ENCODE data around the gene SLC30A2. TPM values are rescaled to one million over a fixed set of nuclear protein-coding genes. Genes with fewer than 3 reads are reported as not detected.
"Not testable (repeated sequence)": the region's sequence is repeated elsewhere in the genome, so short reads cannot be mapped to it uniquely, and the experiment has no call there.

The SLC30A2 gene
- total RNA-seq: not detected

- Mint-ChIP-seq H3K27me3 (ENCODE audit: low read depth) (peaks cover 67% of the 10 kb centered on the region), H3K9me3 (ENCODE audit: insufficient read depth) (no peaks in the 10 kb centered on the region)
- CTCF ChIA-PET: interaction anchor here (1.9 kb wide), 1 partner anchor 9 kb away, joined by 9 read pairs; no protein-coding TSS in a partner anchor
Observed at GRCh38 chr1:26045722-26046245, at the start of gene SLC30A2. Gene SLC30A2 (minus strand): TSS chr1:26046118. CDS start chr1:26045896, 222 bp downstream.

GRCh38 chr1:26094677-26095383 is 48.9 kb upstream of the SLC30A2 start:
- Mint-ChIP-seq H3K9me3 (ENCODE audit: insufficient read depth) (no peaks in the 10 kb centered on the region), H3K4me1 (ENCODE audit: low read depth) (peaks cover 5% of the 10 kb centered on the region), H3K27ac (no peak overlapping the region), H3K4me3 (no peak overlapping the region), H3K27me3 (ENCODE audit: low read depth) (peaks cover 29% of the 10 kb centered on the region), H3K36me3 (ENCODE audit: low read depth) (no peaks in the 10 kb centered on the region)
- ATAC-seq: no peak
- DNase-seq: no peak
- ChIA-PET POLR2A (no interaction called here), CTCF (no interaction called here)

More at GRCh38 chr1:26045722-26046245, at the start of gene SLC30A2:
- DNase-seq (no peak), ATAC-seq (no peak)
- H3K4me3 Mint-ChIP-seq: no peak within 1 kb of the TSS
- H3K4me1 Mint-ChIP-seq (ENCODE audit: low read depth): peaks cover 9% of the 10 kb centered on the region
- H3K27ac Mint-ChIP-seq: no peak within 1 kb of the TSS
- POLR2A ChIA-PET: no interaction called here
- H3K36me3 Mint-ChIP-seq (ENCODE audit: low read depth): no peaks in the 10 kb centered on the region

GRCh38 chr1:26094076-26094669 is 48.3 kb upstream of the SLC30A2 start:
- ChIA-PET CTCF (no interaction called here), POLR2A (no interaction called here)
- ATAC-seq (no peak), DNase-seq (no peak)
- no peak overlapping the region for H3K27ac Mint-ChIP-seq
- no peak overlapping the region for H3K4me3 Mint-ChIP-seq
- H3K4me1 Mint-ChIP-seq (ENCODE audit: low read depth): peaks cover 5% of the 10 kb centered on the region
- peaks cover 32% of the 10 kb centered on the region for H3K27me3 Mint-ChIP-seq (ENCODE audit: low read depth)
- H3K9me3 Mint-ChIP-seq (ENCODE audit: insufficient read depth): no peaks in the 10 kb centered on the region
- H3K36me3 Mint-ChIP-seq (ENCODE audit: low read depth): no peaks in the 10 kb centered on the region

GRCh38 chr1:26093569-26093968 is 47.7 kb upstream of the SLC30A2 start:
- ATAC-seq; H3K4me1 Mint-ChIP-seq (ENCODE audit: low read depth); H3K27ac Mint-ChIP-seq; CTCF ChIA-PET; H3K36me3 Mint-ChIP-seq (ENCODE audit: low read depth); H3K9me3 Mint-ChIP-seq (ENCODE audit: insufficient read depth); POLR2A ChIA-PET; H3K4me3 Mint-ChIP-seq; DNase-seq: not testable (repeated sequence)
- H3K27me3 Mint-ChIP-seq (ENCODE audit: low read depth): peaks cover 32% of the 10 kb centered on the region

- ChIA-PET POLR2A (no interaction called here), CTCF (no interaction called here)
- no peaks in the 10 kb centered on the region for H3K4me1 Mint-ChIP-seq (ENCODE audit: low read depth)
Observed at GRCh38 chr1:26092422-26092821, 46.5 kb upstream of the SLC30A2 start.

GRCh38 chr1:26090893-26091292 is 45.0 kb upstream of the SLC30A2 start:
- ATAC-seq: no peak
- H3K4me3 Mint-ChIP-seq: no peak overlapping the region
- ChIA-PET CTCF (interaction anchor here (1.2 kb wide), 1 partner anchor 54 kb away, joined by 5 read pairs; no protein-coding TSS in a partner anchor), POLR2A (no interaction called here)
- H3K4me1 Mint-ChIP-seq (ENCODE audit: low read depth): no peaks in the 10 kb centered on the region
- no peak overlapping the region for H3K27ac Mint-ChIP-seq
- peaks cover 32% of the 10 kb centered on the region for H3K27me3 Mint-ChIP-seq (ENCODE audit: low read depth)
- H3K9me3 Mint-ChIP-seq (ENCODE audit: insufficient read depth): no peaks in the 10 kb centered on the region
- no peak for DNase-seq
- H3K36me3 Mint-ChIP-seq (ENCODE audit: low read depth): no peaks in the 10 kb centered on the region

More at GRCh38 chr1:26092422-26092821, 46.5 kb upstream of the SLC30A2 start:
- Mint-ChIP-seq H3K27ac (no peak overlapping the region), H3K4me3 (no peak overlapping the region), H3K9me3 (ENCODE audit: insufficient read depth) (no peaks in the 10 kb centered on the region), H3K27me3 (ENCODE audit: low read depth) (peaks cover 32% of the 10 kb centered on the region), H3K36me3 (ENCODE audit: low read depth) (no peaks in the 10 kb centered on the region)
- ATAC-seq: no peak
- no peak for DNase-seq

- ATAC-seq (no peak), DNase-seq (no peak)
- no peaks in the 10 kb centered on the region for H3K4me1 Mint-ChIP-seq (ENCODE audit: low read depth)
- no peaks in the 10 kb centered on the region for H3K36me3 Mint-ChIP-seq (ENCODE audit: low read depth)
- ChIA-PET CTCF (no interaction called here), POLR2A (no interaction called here)
- H3K9me3 Mint-ChIP-seq (ENCODE audit: insufficient read depth): no peaks in the 10 kb centered on the region
- no peak overlapping the region for H3K27ac Mint-ChIP-seq
- H3K27me3 Mint-ChIP-seq (ENCODE audit: low read depth): peaks cover 36% of the 10 kb centered on the region
- H3K4me3 Mint-ChIP-seq: no peak overlapping the region
Observed at GRCh38 chr1:26089125-26089524, 43.2 kb upstream of the SLC30A2 start.

- POLR2A ChIA-PET: no interaction called here
- Mint-ChIP-seq H3K4me3 (no peak overlapping the region), H3K27me3 (ENCODE audit: low read depth) (peaks cover 17% of the 10 kb centered on the region), H3K27ac (no peak overlapping the region), H3K36me3 (ENCODE audit: low read depth) (no peaks in the 10 kb centered on the region), H3K4me1 (ENCODE audit: low read depth) (no peaks in the 10 kb centered on the region), H3K9me3 (ENCODE audit: insufficient read depth) (no peaks in the 10 kb centered on the region)
- DNase-seq: no peak
- CTCF ChIA-PET: interaction anchor here (1.2 kb wide), 2 partner anchors 49 to 60 kb away, joined by 3 to 5 read pairs; no protein-coding TSS in a partner anchor
- no peak for ATAC-seq
Observed at GRCh38 chr1:26084844-26085243, 38.9 kb upstream of the SLC30A2 start.

- Mint-ChIP-seq H3K27me3 (ENCODE audit: low read depth) (peaks cover 15% of the 10 kb centered on the region), H3K4me1 (ENCODE audit: low read depth) (no peaks in the 10 kb centered on the region)
- no peak for DNase-seq
Observed at GRCh38 chr1:26084091-26084561, 38.2 kb upstream of the SLC30A2 start.

GRCh38 chr1:26083208-26083607 is 37.3 kb upstream of the SLC30A2 start:
- Mint-ChIP-seq H3K4me1 (ENCODE audit: low read depth) (no peaks in the 10 kb centered on the region), H3K4me3 (no peak overlapping the region), H3K27me3 (ENCODE audit: low read depth) (peaks cover 21% of the 10 kb centered on the region), H3K9me3 (ENCODE audit: insufficient read depth) (no peaks in the 10 kb centered on the region), H3K36me3 (ENCODE audit: low read depth) (no peaks in the 10 kb centered on the region), H3K27ac (no peak overlapping the region)
- no peak for DNase-seq
- POLR2A ChIA-PET: interaction anchor here (0.7 kb wide), 1 partner anchor 48 kb away, joined by 4 read pairs; no protein-coding TSS in a partner anchor
- CTCF ChIA-PET: interaction anchor here (1.5 kb wide), 2 partner anchors 48 to 62 kb away, joined by 4 to 6 read pairs; no protein-coding TSS in a partner anchor
- ATAC-seq: no peak

More at GRCh38 chr1:26084091-26084561, 38.2 kb upstream of the SLC30A2 start:
- Mint-ChIP-seq H3K4me3 (no peak overlapping the region), H3K9me3 (ENCODE audit: insufficient read depth) (no peaks in the 10 kb centered on the region), H3K27ac (no peak overlapping the region), H3K36me3 (ENCODE audit: low read depth) (no peaks in the 10 kb centered on the region)
- no peak for ATAC-seq
- POLR2A ChIA-PET: no interaction called here
- CTCF ChIA-PET: interaction anchor here (1.2 to 1.5 kb wide), 2 partner anchors 48 to 61 kb away, joined by 3 to 6 read pairs; no protein-coding TSS in a partner anchor

- H3K4me1 Mint-ChIP-seq (ENCODE audit: low read depth): no peaks in the 10 kb centered on the region
- ATAC-seq: no peak
- no peak for DNase-seq
- no peaks in the 10 kb centered on the region for H3K9me3 Mint-ChIP-seq (ENCODE audit: insufficient read depth)
- POLR2A ChIA-PET: no interaction called here
- peaks cover 25% of the 10 kb centered on the region for H3K27me3 Mint-ChIP-seq (ENCODE audit: low read depth)
- CTCF ChIA-PET: interaction anchor here (1.5 kb wide), 1 partner anchor 46 kb away, joined by 4 read pairs; no protein-coding TSS in a partner anchor
- no peak overlapping the region for H3K4me3 Mint-ChIP-seq
- no peak overlapping the region for H3K27ac Mint-ChIP-seq
- H3K36me3 Mint-ChIP-seq (ENCODE audit: low read depth): no peaks in the 10 kb centered on the region
Observed at GRCh38 chr1:26082020-26082350, 36.1 kb upstream of the SLC30A2 start.

All from activated CD8-positive, alpha-beta T cell treated with anti-CD3 and anti-CD28 coated beads, Interleukin-2, amount 10 ng/mL, durations not matched to agents 7 days and 5 days (primary cell).